ENCODE data around the gene PIH1D2.

- no peak for TF ChIP-seq CTCF (IDR thresholded peaks at IDR 0.05; ENCODE audit: poor library complexity, severe bottlenecking)
- TF ChIP-seq POLR2AphosphoS5 (IDR thresholded peaks at IDR 0.05) = no peak
- no peak for TF ChIP-seq RAD21 (conservative IDR thresholded peaks at IDR 0.05)
- TF ChIP-seq EP300 (conservative IDR thresholded peaks at IDR 0.05; ENCODE audit: poor library complexity, severe bottlenecking) = no peak
- TF ChIP-seq EZH2 (IDR thresholded peaks at IDR 0.05; ENCODE audit: borderline replicate concordance, insufficient read depth, low read length, poor library complexity, severe bottlenecking) = no peak
- TF ChIP-seq REST (IDR thresholded peaks at IDR 0.05; ENCODE audit: borderline replicate concordance) = no peak
- no peak for TF ChIP-seq TAF1 (IDR thresholded peaks at IDR 0.05; ENCODE audit: low read depth)
Observed at GRCh38 chr11:112025707-112026106, 48.1 kb downstream of the PIH1D2 start.
